Measurements from ENCODE around the gene PAPLN.

The PAPLN gene

DNA sequence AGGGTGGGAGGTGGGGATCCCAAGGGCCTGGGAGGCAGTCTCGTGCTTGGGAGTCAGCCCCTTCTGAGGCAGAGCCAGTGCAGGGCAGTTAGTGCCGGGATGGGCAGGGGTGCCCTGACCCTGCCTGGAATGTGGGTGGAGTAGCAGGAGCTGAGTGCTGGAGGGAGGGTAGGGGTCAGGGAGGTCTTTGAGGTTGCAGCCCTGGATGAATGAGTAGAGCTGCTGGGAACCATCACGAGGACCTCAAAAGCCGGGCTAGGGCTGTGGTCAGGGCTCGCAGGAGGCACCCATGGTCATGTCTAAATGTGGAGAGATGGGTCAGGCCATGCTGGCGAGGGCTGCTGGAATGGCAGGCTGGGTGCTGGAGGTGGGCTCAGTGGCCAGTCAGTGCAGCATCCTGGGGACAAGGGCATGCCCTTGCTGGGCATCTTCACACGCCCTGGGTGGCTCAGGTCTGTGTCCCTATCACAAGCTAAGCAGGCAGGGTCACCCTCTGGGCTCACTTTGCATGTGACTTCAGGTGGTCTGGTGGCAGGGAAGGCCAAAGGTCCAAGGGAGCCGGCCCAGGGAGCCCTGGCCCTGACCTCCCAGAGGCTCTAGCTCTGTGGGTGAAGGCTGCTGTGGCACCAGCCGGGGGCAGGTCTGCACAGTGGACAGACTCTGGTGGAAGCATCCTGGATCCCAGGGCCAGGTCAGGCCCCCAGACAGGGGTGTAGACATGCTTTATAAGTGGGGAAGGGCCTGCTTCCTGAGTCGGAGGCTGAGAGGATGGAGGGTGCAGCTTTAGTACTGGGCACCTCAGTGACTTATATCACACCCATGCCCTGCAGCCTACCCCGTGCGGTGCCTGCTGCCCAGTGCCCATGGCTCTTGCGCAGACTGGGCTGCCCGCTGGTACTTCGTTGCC is 24.5 kb downstream of the PAPLN start:
- H3K36me3 ChIP-seq (ENCODE audit: control insufficient read depth in 2 of 2, insufficient read depth in 2 of 2, low read length in 2 of 2): peaks cover 5 to 20% of the 10 kb centered on the region in 2 donors

DNA sequence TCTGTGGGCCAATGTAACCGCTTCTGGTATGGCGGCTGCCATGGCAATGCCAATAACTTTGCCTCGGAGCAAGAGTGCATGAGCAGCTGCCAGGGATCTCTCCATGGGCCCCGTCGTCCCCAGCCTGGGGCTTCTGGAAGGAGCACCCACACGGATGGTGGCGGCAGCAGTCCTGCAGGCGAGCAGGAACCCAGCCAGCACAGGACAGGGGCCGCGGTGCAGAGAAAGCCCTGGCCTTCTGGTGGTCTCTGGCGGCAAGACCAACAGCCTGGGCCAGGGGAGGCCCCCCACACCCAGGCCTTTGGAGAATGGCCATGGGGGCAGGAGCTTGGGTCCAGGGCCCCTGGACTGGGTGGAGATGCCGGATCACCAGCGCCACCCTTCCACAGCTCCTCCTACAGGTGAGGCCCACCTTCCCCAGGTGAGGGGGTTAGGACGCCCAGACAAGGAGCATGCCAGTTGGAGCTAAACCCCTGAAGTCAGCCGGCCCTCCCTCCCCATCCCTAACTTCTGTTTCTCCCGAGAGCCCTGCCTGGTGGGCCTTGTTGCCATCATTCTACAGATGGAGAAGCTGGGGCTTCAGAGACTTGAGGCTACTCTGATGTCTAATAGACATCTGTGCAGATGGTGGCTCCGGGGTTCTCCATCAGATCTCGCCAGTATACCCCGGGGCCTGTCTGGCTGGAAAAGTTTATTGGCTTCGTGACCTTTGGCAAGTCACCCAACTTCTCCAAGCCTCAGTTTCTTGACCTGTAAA is 25.3 kb downstream of the PAPLN start:
- no peak overlapping the region for H3K9ac ChIP-seq (ENCODE audit: low read length in 2 of 2)
- H3K27me3 ChIP-seq (ENCODE audit: control insufficient read depth in 1 of 2, insufficient read depth in 2 of 2, low read length in 2 of 2): no peaks in the 10 kb centered on the region
- no peaks in the 10 kb centered on the region for H3K4me1 ChIP-seq (ENCODE audit: control insufficient read depth, insufficient read depth, low read length)
- no peaks in the 10 kb centered on the region for H3K9me3 ChIP-seq (ENCODE audit: control insufficient read depth in 2 of 2, low read length in 2 of 2)
- H3K4me3 ChIP-seq (ENCODE audit: low read length in 2 of 2): no peak overlapping the region
- H3K36me3 ChIP-seq (ENCODE audit: control insufficient read depth in 2 of 2, insufficient read depth in 2 of 2, low read length in 2 of 2): peaks cover 7 to 27% of the 10 kb centered on the region in 2 donors
- no peak overlapping the region for H3K27ac ChIP-seq (ENCODE audit: low read length)

More for the DNA sequence above, 24.5 kb downstream of the PAPLN start:
- H3K27ac ChIP-seq (ENCODE audit: low read length): no peak overlapping the region
- H3K4me3 ChIP-seq (ENCODE audit: low read length in 2 of 2): no peak overlapping the region
- no peaks in the 10 kb centered on the region for H3K4me1 ChIP-seq (ENCODE audit: control insufficient read depth, insufficient read depth, low read length)
- no peak overlapping the region for H3K9ac ChIP-seq (ENCODE audit: low read length in 2 of 2)
- H3K27me3 ChIP-seq (ENCODE audit: control insufficient read depth in 1 of 2, insufficient read depth in 2 of 2, low read length in 2 of 2): no peaks in the 10 kb centered on the region
- H3K9me3 ChIP-seq (ENCODE audit: control insufficient read depth in 2 of 2, low read length in 2 of 2): no peaks in the 10 kb centered on the region

- no peaks in the 10 kb centered on the region for H3K27me3 ChIP-seq (ENCODE audit: control insufficient read depth in 1 of 2, insufficient read depth in 2 of 2, low read length in 2 of 2)
- no peak overlapping the region for H3K27ac ChIP-seq (ENCODE audit: low read length)
- H3K4me1 ChIP-seq (ENCODE audit: control insufficient read depth, insufficient read depth, low read length): no peaks in the 10 kb centered on the region
- H3K36me3 ChIP-seq (ENCODE audit: control insufficient read depth in 2 of 2, insufficient read depth in 2 of 2, low read length in 2 of 2): peaks cover 10 to 28% of the 10 kb centered on the region in 2 donors
- no peak overlapping the region for H3K4me3 ChIP-seq (ENCODE audit: low read length in 2 of 2)
- H3K9me3 ChIP-seq (ENCODE audit: control insufficient read depth in 2 of 2, low read length in 2 of 2): no peaks in the 10 kb centered on the region
- no peak overlapping the region for H3K9ac ChIP-seq (ENCODE audit: low read length in 2 of 2)
Measured at GRCh38 chr14:73263606-73264005, 26.3 kb downstream of the PAPLN start.

DNA sequence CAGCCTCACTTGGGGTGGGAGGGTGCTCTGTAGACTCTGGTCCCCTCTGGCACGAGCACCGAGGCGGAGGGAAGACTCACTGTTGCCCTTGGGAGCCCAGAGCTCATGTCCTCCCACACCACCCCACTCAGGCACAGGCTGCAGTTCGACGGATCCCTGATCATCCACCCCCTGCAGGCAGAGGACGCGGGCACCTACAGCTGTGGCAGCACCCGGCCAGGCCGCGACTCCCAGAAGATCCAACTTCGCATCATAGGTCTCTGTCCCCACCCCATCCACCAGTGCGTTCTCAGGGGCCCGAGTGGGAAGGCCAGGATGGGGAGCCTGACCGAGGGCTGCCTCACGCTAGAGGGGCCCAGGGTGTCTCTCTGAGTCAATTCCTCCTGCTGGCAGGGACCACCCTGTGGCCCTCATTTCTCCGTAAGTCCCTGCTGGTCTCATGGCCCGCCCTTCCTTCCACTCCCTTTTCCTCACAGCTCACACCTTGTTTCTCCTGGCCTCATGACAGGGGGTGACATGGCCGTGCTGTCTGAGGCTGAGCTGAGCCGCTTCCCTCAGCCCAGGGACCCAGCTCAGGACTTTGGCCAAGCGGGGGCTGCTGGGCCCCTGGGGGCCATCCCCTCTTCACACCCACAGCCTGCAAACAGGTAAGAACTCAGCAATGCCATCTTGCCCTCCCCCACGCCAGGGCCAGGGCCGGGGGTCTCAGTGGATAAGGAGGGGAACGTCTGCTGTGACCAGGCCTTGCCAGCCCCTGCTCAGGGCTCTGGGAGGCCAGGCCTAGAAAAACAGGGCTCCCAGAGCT is 27.0 kb downstream of the PAPLN start:
- Histone ChIP-seq H3K9me3 (ENCODE audit: control insufficient read depth in 2 of 2, low read length in 2 of 2) (no peaks in the 10 kb centered on the region), H3K27ac (ENCODE audit: low read length) (no peak overlapping the region), H3K4me1 (ENCODE audit: control insufficient read depth, insufficient read depth, low read length) (no peaks in the 10 kb centered on the region), H3K36me3 (ENCODE audit: control insufficient read depth in 2 of 2, insufficient read depth in 2 of 2, low read length in 2 of 2) (peaks cover 10 to 28% of the 10 kb centered on the region in 2 donors), H3K4me3 (ENCODE audit: low read length in 2 of 2) (no peak overlapping the region), H3K9ac (ENCODE audit: low read length in 2 of 2) (no peak overlapping the region), H3K27me3 (ENCODE audit: control insufficient read depth in 1 of 2, insufficient read depth in 2 of 2, low read length in 2 of 2) (no peaks in the 10 kb centered on the region)

- Histone ChIP-seq H3K27ac (ENCODE audit: low read length) (no peak overlapping the region), H3K36me3 (ENCODE audit: control insufficient read depth in 2 of 2, insufficient read depth in 2 of 2, low read length in 2 of 2) (peaks cover 5 to 22% of the 10 kb centered on the region in 2 donors), H3K9ac (ENCODE audit: low read length in 2 of 2) (no peak overlapping the region), H3K9me3 (ENCODE audit: control insufficient read depth in 2 of 2, low read length in 2 of 2) (no peaks in the 10 kb centered on the region), H3K4me3 (ENCODE audit: low read length in 2 of 2) (no peak overlapping the region), H3K4me1 (ENCODE audit: control insufficient read depth, insufficient read depth, low read length) (peaks cover 8% of the 10 kb centered on the region), H3K27me3 (ENCODE audit: control insufficient read depth in 1 of 2, insufficient read depth in 2 of 2, low read length in 2 of 2) (no peaks in the 10 kb centered on the region)
Measured at GRCh38 chr14:73264885-73265720, 27.8 kb downstream of the PAPLN start.

DNA sequence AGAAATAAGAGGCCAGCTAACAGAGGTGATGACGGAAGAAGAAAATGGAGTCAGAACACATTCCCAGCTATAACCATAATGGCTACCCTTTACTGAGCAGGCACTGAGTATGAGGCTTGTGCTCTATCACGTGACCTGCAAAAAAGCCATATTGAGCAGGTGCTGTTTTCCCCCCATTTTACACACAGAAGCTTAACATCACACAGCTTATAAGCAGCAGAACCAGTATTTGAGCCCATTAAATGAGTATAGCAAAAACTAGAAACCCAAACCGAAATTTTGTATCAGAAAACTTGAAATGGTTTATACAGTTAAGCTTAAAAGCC is 28.4 kb downstream of the PAPLN start:
- no peak overlapping the region for H3K9ac ChIP-seq (ENCODE audit: low read length in 2 of 2)
- no peak overlapping the region for H3K4me3 ChIP-seq (ENCODE audit: low read length in 2 of 2)
- H3K27ac ChIP-seq (ENCODE audit: low read length): no peak overlapping the region
- peaks cover 5 to 20% of the 10 kb centered on the region in 2 donors for H3K36me3 ChIP-seq (ENCODE audit: control insufficient read depth in 2 of 2, insufficient read depth in 2 of 2, low read length in 2 of 2)
- H3K27me3 ChIP-seq (ENCODE audit: control insufficient read depth in 1 of 2, insufficient read depth in 2 of 2, low read length in 2 of 2): no peaks in the 10 kb centered on the region
- peaks cover 9% of the 10 kb centered on the region for H3K4me1 ChIP-seq (ENCODE audit: control insufficient read depth, insufficient read depth, low read length)
- H3K9me3 ChIP-seq (ENCODE audit: control insufficient read depth in 2 of 2, low read length in 2 of 2): no peaks in the 10 kb centered on the region

DNA sequence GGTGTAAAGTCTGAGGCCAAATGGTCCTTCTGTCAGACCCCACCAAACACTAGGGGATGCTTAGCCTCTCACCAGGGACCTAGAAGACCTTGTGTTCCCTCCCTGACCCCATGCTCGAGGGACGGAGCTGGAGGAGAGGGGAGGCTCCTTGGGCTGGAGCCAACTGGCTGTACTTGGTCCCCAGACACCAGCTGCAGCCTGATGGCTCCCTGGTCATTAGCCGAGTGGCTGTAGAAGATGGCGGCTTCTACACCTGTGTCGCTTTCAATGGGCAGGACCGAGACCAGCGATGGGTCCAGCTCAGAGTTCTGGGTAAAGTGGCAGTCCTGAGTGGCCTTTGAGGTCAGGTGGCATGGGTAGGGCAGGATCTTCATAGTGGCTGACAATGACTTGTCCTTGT is 29.0 kb downstream of the PAPLN start:
- no peak overlapping the region for H3K9ac ChIP-seq (ENCODE audit: low read length in 2 of 2)
- peaks cover 5 to 20% of the 10 kb centered on the region in 2 donors for H3K36me3 ChIP-seq (ENCODE audit: control insufficient read depth in 2 of 2, insufficient read depth in 2 of 2, low read length in 2 of 2)
- peaks cover 9% of the 10 kb centered on the region for H3K4me1 ChIP-seq (ENCODE audit: control insufficient read depth, insufficient read depth, low read length)
- no peak overlapping the region for H3K4me3 ChIP-seq (ENCODE audit: low read length in 2 of 2)
- H3K27me3 ChIP-seq (ENCODE audit: control insufficient read depth in 1 of 2, insufficient read depth in 2 of 2, low read length in 2 of 2): no peaks in the 10 kb centered on the region
- H3K9me3 ChIP-seq (ENCODE audit: control insufficient read depth in 2 of 2, low read length in 2 of 2): no peaks in the 10 kb centered on the region
- no peak overlapping the region for H3K27ac ChIP-seq (ENCODE audit: low read length)

- Histone ChIP-seq H3K27me3 (ENCODE audit: control insufficient read depth in 1 of 2, insufficient read depth in 2 of 2, low read length in 2 of 2) (no peaks in the 10 kb centered on the region), H3K4me3 (ENCODE audit: low read length in 2 of 2) (no peak overlapping the region), H3K27ac (ENCODE audit: low read length) (no peak overlapping the region), H3K9me3 (ENCODE audit: control insufficient read depth in 2 of 2, low read length in 2 of 2) (no peaks in the 10 kb centered on the region), H3K9ac (ENCODE audit: low read length in 2 of 2) (no peak overlapping the region), H3K36me3 (ENCODE audit: control insufficient read depth in 2 of 2, insufficient read depth in 2 of 2, low read length in 2 of 2) (peaks cover 5 to 17% of the 10 kb centered on the region in 2 donors), H3K4me1 (ENCODE audit: control insufficient read depth, insufficient read depth, low read length) (peaks cover 13% of the 10 kb centered on the region)
Measured at GRCh38 chr14:73267474-73267873, 30.2 kb downstream of the PAPLN start.

DNA sequence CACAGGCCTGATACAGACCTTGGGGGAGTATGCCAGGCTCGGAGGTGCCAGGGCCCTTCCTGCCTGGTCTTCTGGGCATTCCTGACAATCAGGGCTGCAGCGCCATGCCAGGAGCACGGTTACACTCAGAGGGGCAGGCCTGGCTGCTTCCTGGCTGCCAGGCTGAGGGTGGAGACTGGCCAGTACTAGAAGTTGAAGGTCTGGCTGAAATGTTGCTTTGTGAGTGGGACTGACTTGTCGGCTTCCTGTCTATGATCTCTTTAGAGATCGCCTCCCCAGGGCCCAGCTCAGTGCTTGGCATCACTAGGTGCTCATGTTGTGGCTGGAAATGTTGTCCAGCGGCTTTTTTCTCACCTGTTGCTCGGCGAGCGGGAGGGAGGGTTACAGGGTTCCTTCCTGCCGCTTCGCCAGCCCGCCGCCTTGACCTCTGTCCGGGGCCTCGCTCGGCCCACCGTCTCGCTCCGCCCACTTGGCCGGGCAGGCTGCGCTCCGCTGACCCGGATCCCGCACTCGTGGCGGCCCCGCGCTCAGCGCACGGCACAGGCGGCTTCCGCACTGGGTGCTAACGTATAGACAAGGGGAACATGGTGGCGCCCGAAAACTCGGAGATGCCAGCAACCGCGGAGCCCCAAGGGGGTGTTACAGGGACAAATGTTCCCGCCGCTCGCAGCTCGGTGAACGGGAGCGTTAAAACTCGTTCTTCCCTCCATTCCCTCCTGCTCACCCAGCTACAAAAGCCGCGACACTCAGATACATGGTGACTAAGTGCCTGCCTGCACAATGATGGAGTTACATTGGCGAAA is 32.6 kb downstream of the PAPLN start:
- Histone ChIP-seq H3K27me3 (ENCODE audit: control insufficient read depth in 1 of 2, insufficient read depth in 2 of 2, low read length in 2 of 2) (no peaks in the 10 kb centered on the region), H3K9ac (ENCODE audit: low read length in 2 of 2) (peak overlapping the region; percentile 29 to 44), H3K4me1 (ENCODE audit: control insufficient read depth, insufficient read depth, low read length) (peaks cover 14% of the 10 kb centered on the region), H3K27ac (ENCODE audit: low read length) (peak overlapping the region; percentile 18), H3K9me3 (ENCODE audit: control insufficient read depth in 2 of 2, low read length in 2 of 2) (no peaks in the 10 kb centered on the region), H3K36me3 (ENCODE audit: control insufficient read depth in 2 of 2, insufficient read depth in 2 of 2, low read length in 2 of 2) (peaks cover 10 to 20% of the 10 kb centered on the region in 2 donors), H3K4me3 (ENCODE audit: low read length in 2 of 2) (peak overlapping the region; percentile 50 to 64)
